Right ventricle myocardium inferior (tissue), 1 donor: Measurements from ENCODE around the gene UNC13C. TPM values are rescaled to one million over a fixed set of nuclear protein-coding genes. Genes with fewer than 3 reads are reported as not detected.
A peak's percentile ranks its signal among the peaks of the same experiment; 100 is the strongest.
"Not testable (repeated sequence)": the region's sequence is repeated elsewhere in the genome, so short reads cannot be mapped to it uniquely, and the experiment has no call there.

Source experiments
- ATAC-seq: fragments of 200-7000 bp; cut with Tn5 transposase; one replicate; pipeline ENCODE4 v1.9.1; 2020; ENCODE audit warnings: mild to moderate bottlenecking, moderate library complexity
- DNase-seq: peaks from one replicate; pipeline ENCODE4 v3.0.0; 2021; ENCODE audit errors: missing footprints
- intact Hi-C: fragments of 100-400 bp; cut with DNase I; formaldehyde crosslinking; loops from one replicate; pipeline ENCODE4 v1.11.0; 2022
- total RNA-seq: library from RNA; stranded (reverse); fragmentation: NEBNext Ultra II Directional; extraction: Animal tissue kit (Norgen Biotek cat#: 25700); gene quantifications from one replicate; pipeline ENCODE4 v1.2.1, GENCODE V29; 2021
- donor health status: DM: no; HTN: yes; CAD: no; lungs with severe emphysema.

Gene UNC13C
- total RNA-seq, 1 donor from 2014 or later, result 0.08 TPM

- intact Hi-C loops, result no loop called here
- DNase-seq (no peak), ATAC-seq (no peak)
Observed at GRCh38 chr15:54364961-54365360, 386.7 kb downstream of the UNC13C start.

- intact Hi-C loops, result no loop called here
- DNase-seq (peak; percentile 28), ATAC-seq (no peak)
Observed at GRCh38 chr15:54373332-54373731, 395.1 kb downstream of the UNC13C start.

GRCh38 chr15:54374184-54374952 is 396.1 kb downstream of the UNC13C start:
- ATAC-seq (no peak), DNase-seq (peak; percentile 42)
- intact Hi-C loops, result no loop called here

- DNase-seq, result no peak
- intact Hi-C loops, result no loop called here
- no peak for ATAC-seq
Observed at GRCh38 chr15:54387799-54388198, 409.6 kb downstream of the UNC13C start.

- DNase-seq (no peak), ATAC-seq (no peak)
- intact Hi-C loops, result no loop called here
Observed at GRCh38 chr15:54388746-54389145, 410.5 kb downstream of the UNC13C start.

- no peak for DNase-seq
- ATAC-seq, result no peak
- intact Hi-C loops, result no loop called here
Observed at GRCh38 chr15:54410481-54410880, 432.2 kb downstream of the UNC13C start.

GRCh38 chr15:54424171-54424570 is 445.9 kb downstream of the UNC13C start:
- no peak for ATAC-seq
- intact Hi-C loops, result no loop called here
- no peak for DNase-seq

- ATAC-seq (no peak), DNase-seq (no peak)
- intact Hi-C loops, result no loop called here
Observed at GRCh38 chr15:54428596-54428995, 450.4 kb downstream of the UNC13C start.

- DNase-seq, ATAC-seq, intact Hi-C loops: not testable (repeated sequence)
Observed at GRCh38 chr15:54450288-54450687, 472.0 kb downstream of the UNC13C start.

GRCh38 chr15:54456413-54456812 is 478.2 kb downstream of the UNC13C start:
- intact Hi-C loops, result no loop called here
- no peak for DNase-seq
- ATAC-seq, result no peak

- ATAC-seq, result no peak
- intact Hi-C loops, result no loop called here
- no peak for DNase-seq
Observed at GRCh38 chr15:54462511-54462913, 484.3 kb downstream of the UNC13C start.

GRCh38 chr15:54481819-54482218 is 503.6 kb downstream of the UNC13C start:
- DNase-seq (no peak), ATAC-seq (no peak)
- intact Hi-C loops, result no loop called here

- intact Hi-C loops, result no loop called here
- no peak for DNase-seq
- no peak for ATAC-seq
Observed at GRCh38 chr15:54482251-54482650, 504.0 kb downstream of the UNC13C start.

- intact Hi-C loops, result no loop called here
- ATAC-seq, result no peak
Observed at GRCh38 chr15:54500330-54500729, 522.1 kb downstream of the UNC13C start.

GRCh38 chr15:54502416-54503075 is 524.3 kb downstream of the UNC13C start:
- DNase-seq, result no peak
- ATAC-seq, result no peak
- intact Hi-C loops, result no loop called here

More at GRCh38 chr15:54500330-54500729, 522.1 kb downstream of the UNC13C start:
- no peak for DNase-seq

GRCh38 chr15:54504695-54505094 is 526.5 kb downstream of the UNC13C start:
- no peak for DNase-seq
- ATAC-seq, result no peak
- intact Hi-C loops, result no loop called here

- DNase-seq (no peak), ATAC-seq (no peak)
- intact Hi-C loops, result no loop called here
Observed at GRCh38 chr15:54506977-54507524, 528.8 kb downstream of the UNC13C start.

- ATAC-seq, result no peak
- intact Hi-C loops, result no loop called here
Observed at GRCh38 chr15:54514601-54515000, 536.4 kb downstream of the UNC13C start.

GRCh38 chr15:54515664-54516582 is 537.7 kb downstream of the UNC13C start:
- ATAC-seq (no peak), DNase-seq (no peak)
- intact Hi-C loops, result no loop called here

More at GRCh38 chr15:54514601-54515000, 536.4 kb downstream of the UNC13C start:
- no peak for DNase-seq
